ENCODE data around the gene RND1.

Gene RND1

DNA sequence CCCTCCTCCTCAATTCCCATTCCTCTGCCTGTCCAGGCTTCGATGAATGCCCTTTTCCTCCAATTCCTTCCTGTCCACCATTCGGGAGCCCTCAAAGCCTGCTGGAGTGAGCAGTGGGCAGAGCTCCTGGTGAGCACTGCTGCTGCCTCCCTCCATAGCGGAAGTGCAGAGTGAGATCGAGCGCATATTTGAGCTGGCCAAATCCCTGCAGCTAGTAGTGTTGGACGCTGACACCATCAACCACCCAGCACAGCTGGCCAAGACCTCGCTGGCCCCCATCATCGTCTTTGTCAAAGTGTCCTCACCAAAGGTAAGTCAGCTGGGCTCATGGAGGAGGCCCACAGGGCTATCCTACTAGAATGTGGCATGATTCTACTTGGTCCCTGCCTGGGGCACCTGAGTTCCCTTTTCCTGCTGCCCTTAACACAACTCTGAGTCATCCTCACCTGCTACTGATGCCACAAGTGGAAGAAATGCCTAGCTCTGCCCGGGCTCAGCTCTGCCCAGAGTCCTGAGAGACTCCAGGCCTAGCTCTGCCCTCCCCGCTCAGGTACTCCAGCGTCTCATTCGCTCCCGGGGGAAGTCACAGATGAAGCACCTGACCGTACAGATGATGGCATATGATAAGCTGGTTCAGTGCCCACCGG, 39.3 kb downstream of the RND1 start:
- ATAC-seq: no peak
- TF ChIP-seq OSR1 (CRISPR knock-in tag; IDR thresholded peaks at IDR 0.05): no peak
- TF ChIP-seq CSDC2 (CRISPR knock-in tag; IDR thresholded peaks at IDR 0.05): no peak
- TF ChIP-seq ESRRG (CRISPR knock-in tag; IDR thresholded peaks at IDR 0.05): no peak
- TF ChIP-seq ZFP30 (CRISPR knock-in tag; IDR thresholded peaks at IDR 0.05): no peak
- no peak for TF ChIP-seq ISL1 (CRISPR knock-in tag; IDR thresholded peaks at IDR 0.05)
- TF ChIP-seq RARB (CRISPR knock-in tag; IDR thresholded peaks at IDR 0.05): no peak
- TF ChIP-seq TCF4 (CRISPR knock-in tag; IDR thresholded peaks at IDR 0.05; ENCODE audit: borderline replicate concordance): no peak
- TF ChIP-seq ZC3H10 (CRISPR knock-in tag; IDR thresholded peaks at IDR 0.05): no peak

DNA sequence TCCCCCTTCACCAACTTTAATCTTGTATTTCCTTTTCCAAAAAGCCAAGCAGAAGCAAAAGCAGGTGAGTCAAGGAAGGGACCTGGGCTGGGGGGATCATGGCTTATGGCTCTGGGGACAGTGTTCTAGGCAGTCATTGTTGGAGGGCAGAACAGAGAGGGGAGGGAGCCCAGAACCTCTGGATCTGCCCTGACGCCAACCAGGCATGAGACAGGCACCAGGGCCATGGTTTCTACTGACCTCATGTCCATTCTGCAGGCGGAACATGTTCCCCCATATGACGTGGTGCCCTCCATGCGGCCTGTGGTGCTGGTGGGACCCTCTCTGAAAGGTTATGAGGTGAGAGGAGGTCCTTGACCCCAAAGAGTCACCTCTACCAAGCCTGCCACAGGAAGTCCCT, 40.8 kb downstream of the RND1 start:
- no peak for ATAC-seq
- no peak for TF ChIP-seq SNAI2 (CRISPR knock-in tag; IDR thresholded peaks at IDR 0.05)
- TF ChIP-seq CSDC2 (CRISPR knock-in tag; IDR thresholded peaks at IDR 0.05): no peak
- TF ChIP-seq ZFP3 (CRISPR knock-in tag; IDR thresholded peaks at IDR 0.05): no peak

DNA sequence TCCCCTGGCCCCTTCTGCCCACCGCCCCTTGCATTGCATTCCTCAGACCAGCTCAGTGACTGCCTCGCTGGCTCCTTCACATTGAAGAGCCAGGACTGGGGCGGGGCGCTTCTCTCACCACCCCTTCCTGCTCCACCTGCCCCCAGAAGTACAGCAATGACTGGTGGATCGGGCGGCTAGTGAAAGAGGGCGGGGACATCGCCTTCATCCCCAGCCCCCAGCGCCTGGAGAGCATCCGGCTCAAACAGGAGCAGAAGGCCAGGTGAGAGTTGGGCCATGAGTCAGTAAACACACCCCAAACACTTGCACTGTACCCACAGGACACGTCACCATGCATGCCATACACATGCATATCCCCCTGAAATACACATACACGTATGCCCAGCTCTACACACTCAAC, 41.6 kb downstream of the RND1 start:
- ATAC-seq: no peak
- TF ChIP-seq, protein P1, sequence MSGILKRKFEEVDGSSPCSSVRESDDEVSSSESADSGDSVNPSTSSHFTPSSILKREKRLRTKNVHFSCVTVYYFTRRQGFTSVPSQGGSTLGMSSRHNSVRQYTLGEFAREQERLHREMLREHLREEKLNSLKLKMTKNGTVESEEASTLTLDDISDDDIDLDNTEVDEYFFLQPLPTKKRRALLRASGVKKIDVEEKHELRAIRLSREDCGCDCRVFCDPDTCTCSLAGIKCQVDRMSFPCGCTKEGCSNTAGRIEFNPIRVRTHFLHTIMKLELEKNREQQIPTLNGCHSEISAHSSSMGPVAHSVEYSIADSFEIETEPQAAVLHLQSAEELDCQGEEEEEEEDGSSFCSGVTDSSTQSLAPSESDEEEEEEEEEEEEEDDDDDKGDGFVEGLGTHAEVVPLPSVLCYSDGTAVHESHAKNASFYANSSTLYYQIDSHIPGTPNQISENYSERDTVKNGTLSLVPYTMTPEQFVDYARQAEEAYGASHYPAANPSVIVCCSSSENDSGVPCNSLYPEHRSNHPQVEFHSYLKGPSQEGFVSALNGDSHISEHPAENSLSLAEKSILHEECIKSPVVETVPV (CRISPR knock-in tag; IDR thresholded peaks at IDR 0.05): no peak
- TF ChIP-seq OSR1 (CRISPR knock-in tag; IDR thresholded peaks at IDR 0.05) (no peak), ARNTL (CRISPR knock-in tag; IDR thresholded peaks at IDR 0.05; ENCODE audit: borderline replicate concordance, low read depth) (no peak), RARB (CRISPR knock-in tag; IDR thresholded peaks at IDR 0.05) (no peak), ZNF565 (CRISPR knock-in tag; conservative IDR thresholded peaks at IDR 0.05; ENCODE audit: low read depth) (no peak), GLIS3 (CRISPR knock-in tag; IDR thresholded peaks at IDR 0.05) (no peak), SNAI2 (CRISPR knock-in tag; IDR thresholded peaks at IDR 0.05) (no peak), ZFP3 (CRISPR knock-in tag; IDR thresholded peaks at IDR 0.05) (no peak), ZNF70 (CRISPR knock-in tag; IDR thresholded peaks at IDR 0.05) (no peak), CSDC2 (CRISPR knock-in tag; IDR thresholded peaks at IDR 0.05) (no peak), ISL1 (CRISPR knock-in tag; IDR thresholded peaks at IDR 0.05) (no peak), BACH2 (CRISPR knock-in tag; IDR thresholded peaks at IDR 0.05; ENCODE audit: borderline replicate concordance) (no peak), TOX (CRISPR knock-in tag; IDR thresholded peaks at IDR 0.05; ENCODE audit: borderline replicate concordance) (no peak)
- TF ChIP-seq, protein P2, sequence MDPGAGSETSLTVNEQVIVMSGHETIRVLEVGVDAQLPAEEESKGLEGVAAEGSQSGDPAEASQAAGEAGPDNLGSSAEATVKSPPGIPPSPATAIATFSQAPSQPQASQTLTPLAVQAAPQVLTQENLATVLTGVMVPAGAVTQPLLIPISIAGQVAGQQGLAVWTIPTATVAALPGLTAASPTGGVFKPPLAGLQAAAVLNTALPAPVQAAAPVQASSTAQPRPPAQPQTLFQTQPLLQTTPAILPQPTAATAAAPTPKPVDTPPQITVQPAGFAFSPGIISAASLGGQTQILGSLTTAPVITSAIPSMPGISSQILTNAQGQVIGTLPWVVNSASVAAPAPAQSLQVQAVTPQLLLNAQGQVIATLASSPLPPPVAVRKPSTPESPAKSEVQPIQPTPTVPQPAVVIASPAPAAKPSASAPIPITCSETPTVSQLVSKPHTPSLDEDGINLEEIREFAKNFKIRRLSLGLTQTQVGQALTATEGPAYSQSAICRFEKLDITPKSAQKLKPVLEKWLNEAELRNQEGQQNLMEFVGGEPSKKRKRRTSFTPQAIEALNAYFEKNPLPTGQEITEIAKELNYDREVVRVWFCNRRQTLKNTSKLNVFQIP (CRISPR knock-in tag; IDR thresholded peaks at IDR 0.05; ENCODE audit: borderline replicate concordance, low read depth): no peak
- TF ChIP-seq, protein P3, sequence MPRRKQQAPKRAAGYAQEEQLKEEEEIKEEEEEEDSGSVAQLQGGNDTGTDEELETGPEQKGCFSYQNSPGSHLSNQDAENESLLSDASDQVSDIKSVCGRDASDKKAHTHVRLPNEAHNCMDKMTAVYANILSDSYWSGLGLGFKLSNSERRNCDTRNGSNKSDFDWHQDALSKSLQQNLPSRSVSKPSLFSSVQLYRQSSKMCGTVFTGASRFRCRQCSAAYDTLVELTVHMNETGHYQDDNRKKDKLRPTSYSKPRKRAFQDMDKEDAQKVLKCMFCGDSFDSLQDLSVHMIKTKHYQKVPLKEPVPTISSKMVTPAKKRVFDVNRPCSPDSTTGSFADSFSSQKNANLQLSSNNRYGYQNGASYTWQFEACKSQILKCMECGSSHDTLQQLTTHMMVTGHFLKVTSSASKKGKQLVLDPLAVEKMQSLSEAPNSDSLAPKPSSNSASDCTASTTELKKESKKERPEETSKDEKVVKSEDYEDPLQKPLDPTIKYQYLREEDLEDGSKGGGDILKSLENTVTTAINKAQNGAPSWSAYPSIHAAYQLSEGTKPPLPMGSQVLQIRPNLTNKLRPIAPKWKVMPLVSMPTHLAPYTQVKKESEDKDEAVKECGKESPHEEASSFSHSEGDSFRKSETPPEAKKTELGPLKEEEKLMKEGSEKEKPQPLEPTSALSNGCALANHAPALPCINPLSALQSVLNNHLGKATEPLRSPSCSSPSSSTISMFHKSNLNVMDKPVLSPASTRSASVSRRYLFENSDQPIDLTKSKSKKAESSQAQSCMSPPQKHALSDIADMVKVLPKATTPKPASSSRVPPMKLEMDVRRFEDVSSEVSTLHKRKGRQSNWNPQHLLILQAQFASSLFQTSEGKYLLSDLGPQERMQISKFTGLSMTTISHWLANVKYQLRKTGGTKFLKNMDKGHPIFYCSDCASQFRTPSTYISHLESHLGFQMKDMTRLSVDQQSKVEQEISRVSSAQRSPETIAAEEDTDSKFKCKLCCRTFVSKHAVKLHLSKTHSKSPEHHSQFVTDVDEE (CRISPR knock-in tag; IDR thresholded peaks at IDR 0.05): no peak

DNA sequence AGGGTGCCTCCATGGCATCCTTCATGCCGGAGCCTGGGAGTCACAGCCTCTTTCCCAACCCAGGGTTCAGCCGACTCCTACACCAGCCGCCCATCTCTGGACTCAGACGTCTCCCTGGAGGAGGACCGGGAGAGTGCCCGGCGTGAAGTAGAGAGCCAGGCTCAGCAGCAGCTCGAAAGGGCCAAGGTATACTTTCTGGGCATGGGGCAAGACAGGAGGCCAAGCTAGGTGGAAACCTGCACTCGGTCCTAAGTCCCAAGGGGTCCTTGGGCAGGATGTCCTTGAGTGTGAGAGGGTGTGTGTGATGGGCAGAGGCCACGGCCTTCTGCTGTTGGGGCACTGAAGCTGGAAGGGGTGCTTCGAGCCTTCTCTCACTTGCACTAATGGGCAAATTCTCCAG, 42.4 kb downstream of the RND1 start:
- ATAC-seq: no peak
- TF ChIP-seq, protein P4, sequence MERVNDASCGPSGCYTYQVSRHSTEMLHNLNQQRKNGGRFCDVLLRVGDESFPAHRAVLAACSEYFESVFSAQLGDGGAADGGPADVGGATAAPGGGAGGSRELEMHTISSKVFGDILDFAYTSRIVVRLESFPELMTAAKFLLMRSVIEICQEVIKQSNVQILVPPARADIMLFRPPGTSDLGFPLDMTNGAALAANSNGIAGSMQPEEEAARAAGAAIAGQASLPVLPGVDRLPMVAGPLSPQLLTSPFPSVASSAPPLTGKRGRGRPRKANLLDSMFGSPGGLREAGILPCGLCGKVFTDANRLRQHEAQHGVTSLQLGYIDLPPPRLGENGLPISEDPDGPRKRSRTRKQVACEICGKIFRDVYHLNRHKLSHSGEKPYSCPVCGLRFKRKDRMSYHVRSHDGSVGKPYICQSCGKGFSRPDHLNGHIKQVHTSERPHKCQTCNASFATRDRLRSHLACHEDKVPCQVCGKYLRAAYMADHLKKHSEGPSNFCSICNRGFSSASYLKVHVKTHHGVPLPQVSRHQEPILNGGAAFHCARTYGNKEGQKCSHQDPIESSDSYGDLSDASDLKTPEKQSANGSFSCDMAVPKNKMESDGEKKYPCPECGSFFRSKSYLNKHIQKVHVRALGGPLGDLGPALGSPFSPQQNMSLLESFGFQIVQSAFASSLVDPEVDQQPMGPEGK (CRISPR knock-in tag; IDR thresholded peaks at IDR 0.05; ENCODE audit: borderline replicate concordance): no peak
- TF ChIP-seq TCF4 (CRISPR knock-in tag; IDR thresholded peaks at IDR 0.05; ENCODE audit: borderline replicate concordance) (no peak), SNAI2 (CRISPR knock-in tag; IDR thresholded peaks at IDR 0.05) (no peak), ZNF8 (CRISPR knock-in tag; IDR thresholded peaks at IDR 0.05) (no peak), GLIS3 (CRISPR knock-in tag; IDR thresholded peaks at IDR 0.05) (no peak), ZFP3 (CRISPR knock-in tag; IDR thresholded peaks at IDR 0.05) (no peak), CSDC2 (CRISPR knock-in tag; IDR thresholded peaks at IDR 0.05) (no peak), TOX (CRISPR knock-in tag; IDR thresholded peaks at IDR 0.05; ENCODE audit: borderline replicate concordance) (no peak), ZC3H10 (CRISPR knock-in tag; IDR thresholded peaks at IDR 0.05) (no peak), ESRRG (CRISPR knock-in tag; IDR thresholded peaks at IDR 0.05) (no peak), BACH2 (CRISPR knock-in tag; IDR thresholded peaks at IDR 0.05; ENCODE audit: borderline replicate concordance) (no peak)

All from SK-N-SH treated with all-trans-retinoic acid at 6 μM for 48 hours (cell line).